HG03060 (cell line): Measurements from ENCODE around the gene DYSF.
"Not testable (repeated sequence)": the region's sequence is repeated elsewhere in the genome, so short reads cannot be mapped to it uniquely, and the experiment has no call there.

ENCODE experiments used
- ATAC-seq: cut with Tn5 transposase; IDR thresholded peaks from one replicate; pipeline ENCODE4 v1.9.1; 2021; ENCODE audit warnings: low read depth, moderate number of reproducible peaks; ENCODE audit not compliant: unreplicated experiment

The DYSF gene

GRCh38 chr2:71630454-71631328 is 177.3 kb downstream of the DYSF start:
- ATAC-seq: no peak

- ATAC-seq: no peak
Observed at GRCh38 chr2:71631411-71631931, 178.1 kb downstream of the DYSF start.

- no peak for ATAC-seq
Observed at GRCh38 chr2:71633086-71633485, 179.7 kb downstream of the DYSF start.

GRCh38 chr2:71634567-71634966 is 181.2 kb downstream of the DYSF start:
- no peak for ATAC-seq

GRCh38 chr2:71635798-71636197 is 182.4 kb downstream of the DYSF start:
- no peak for ATAC-seq

GRCh38 chr2:71637168-71637567 is 183.8 kb downstream of the DYSF start:
- ATAC-seq: no peak

GRCh38 chr2:71637736-71638135 is 184.4 kb downstream of the DYSF start:
- no peak for ATAC-seq

- no peak for ATAC-seq
Observed at GRCh38 chr2:71639735-71640134, 186.4 kb downstream of the DYSF start.

GRCh38 chr2:71640489-71640888 is 187.1 kb downstream of the DYSF start:
- no peak for ATAC-seq

- ATAC-seq: no peak
Observed at GRCh38 chr2:71643674-71644357, 190.5 kb downstream of the DYSF start.

GRCh38 chr2:71646028-71646427 is 192.7 kb downstream of the DYSF start:
- ATAC-seq: no peak

- no peak for ATAC-seq
Observed at GRCh38 chr2:71647356-71647755, 194.0 kb downstream of the DYSF start.

- ATAC-seq: no peak
Observed at GRCh38 chr2:71655498-71655897, 202.1 kb downstream of the DYSF start.

- ATAC-seq: not testable (repeated sequence)
Observed at GRCh38 chr2:71658256-71658655, 204.9 kb downstream of the DYSF start.

GRCh38 chr2:71658771-71659170 is 205.4 kb downstream of the DYSF start:
- no peak for ATAC-seq

GRCh38 chr2:71659868-71660518 is 206.6 kb downstream of the DYSF start:
- ATAC-seq: no peak

GRCh38 chr2:71661782-71662181 is 208.4 kb downstream of the DYSF start:
- no peak for ATAC-seq

GRCh38 chr2:71662665-71663394 is 209.5 kb downstream of the DYSF start:
- ATAC-seq: no peak

GRCh38 chr2:71664161-71664560 is 210.8 kb downstream of the DYSF start:
- ATAC-seq: no peak
